Measurements from ENCODE around the gene YY1.
"Not testable (repeated sequence)": the region's sequence is repeated elsewhere in the genome, so short reads cannot be mapped to it uniquely, and the experiment has no call there.

Gene YY1

GRCh38 chr14:100243020-100243419 is 4.1 kb downstream of the YY1 start:
- DNase-seq (ENCODE audit: low spot score) = no peak

- peak; percentile 55 for DNase-seq (ENCODE audit: low spot score)
Observed at GRCh38 chr14:100246809-100247428, 8.0 kb downstream of the YY1 start.

GRCh38 chr14:100250732-100251465 is 12.0 kb downstream of the YY1 start:
- no peak for DNase-seq (ENCODE audit: low spot score)

- DNase-seq (ENCODE audit: low spot score) = no peak
Observed at GRCh38 chr14:100252684-100253083, 13.7 kb downstream of the YY1 start.

GRCh38 chr14:100256339-100256895 is 17.5 kb downstream of the YY1 start:
- no peak for DNase-seq (ENCODE audit: low spot score)

GRCh38 chr14:100261621-100262020 is 22.7 kb downstream of the YY1 start:
- no peak for DNase-seq (ENCODE audit: low spot score)

- no peak for DNase-seq (ENCODE audit: low spot score)
Observed at GRCh38 chr14:100262545-100262944, 23.6 kb downstream of the YY1 start.

- no peak for DNase-seq (ENCODE audit: low spot score)
Observed at GRCh38 chr14:100263141-100263540, 24.2 kb downstream of the YY1 start.

- DNase-seq (ENCODE audit: low spot score) = no peak
Observed at GRCh38 chr14:100267990-100268389, 29.0 kb downstream of the YY1 start.

GRCh38 chr14:100268591-100269207 is 29.8 kb downstream of the YY1 start:
- no peak for DNase-seq (ENCODE audit: low spot score)

GRCh38 chr14:100271247-100271939 is 32.4 kb downstream of the YY1 start:
- DNase-seq (ENCODE audit: low spot score) = no peak

GRCh38 chr14:100274250-100274649 is 35.3 kb downstream of the YY1 start:
- no peak for DNase-seq (ENCODE audit: low spot score)

- no peak for DNase-seq (ENCODE audit: low spot score)
Observed at GRCh38 chr14:100275214-100275613, 36.3 kb downstream of the YY1 start.

- no peak for DNase-seq (ENCODE audit: low spot score)
Observed at GRCh38 chr14:100278702-100279101, 39.8 kb downstream of the YY1 start.

- DNase-seq (ENCODE audit: low spot score) = no peak
Observed at GRCh38 chr14:100279133-100279532, 40.2 kb downstream of the YY1 start.

- DNase-seq (ENCODE audit: low spot score) = no peak
Observed at GRCh38 chr14:100279563-100279962, 40.6 kb downstream of the YY1 start.

- no peak for DNase-seq (ENCODE audit: low spot score)
Observed at GRCh38 chr14:100281286-100282082, 42.5 kb downstream of the YY1 start.

- DNase-seq (ENCODE audit: low spot score) = no peak
Observed at GRCh38 chr14:100282083-100282350, 43.1 kb downstream of the YY1 start.

GRCh38 chr14:100282766-100283419 is 43.9 kb downstream of the YY1 start:
- DNase-seq (ENCODE audit: low spot score) = no peak

- DNase-seq (ENCODE audit: low spot score) = not testable (repeated sequence)
Observed at GRCh38 chr14:100283436-100283835, 44.5 kb downstream of the YY1 start.

Data from HuH-7.5 (cell line).